Measurements from ENCODE around the gene MLN. TPM values are rescaled to one million over a fixed set of nuclear protein-coding genes. Genes with fewer than 3 reads are reported as not detected.

Gene MLN
- total and polyA plus RNA-seq, 2 donors (not counting 1 experiment from before 2014, with no cell fraction given): not detected

GRCh38 chr6:33837971-33838665, 34.3 kb upstream of the MLN start:
- no peak overlapping the region for H3K4me3 Mint-ChIP-seq
- H3K27me3 ChIP-seq (replicated peaks in 1 of 4; ENCODE audit: control extremely low read depth in 1 of 4, control insufficient read depth in 3 of 4, insufficient read depth in 4 of 4, low read length in 3 of 4): peaks cover 0 to 11% (median 1%) of the 10 kb centered on the region in 4 experiments
- H3K79me2 ChIP-seq (ENCODE audit: control insufficient read depth, insufficient read depth, low read length): no peaks in the 10 kb centered on the region
- H3K9me3 Mint-ChIP-seq (ENCODE audit: insufficient read depth): no peaks in the 10 kb centered on the region
- H2AFZ ChIP-seq (ENCODE audit: insufficient read depth, low read depth, low read length, poor library complexity, severe bottlenecking): no peak overlapping the region
- ATAC-seq (ENCODE audit: low read depth) (no peak), DNase-seq (no peak)
- no peak overlapping the region for H3K4me3 ChIP-seq (ENCODE audit: control extremely low read depth in 1 of 5, extremely low read depth in 1 of 5, insufficient read depth in 1 of 5, low read depth in 2 of 5, low read length in 4 of 5)
- H3K36me3 ChIP-seq (replicated peaks in 1 of 2; ENCODE audit: control extremely low read depth in 1 of 2, control insufficient read depth in 1 of 2, extremely low read depth in 1 of 2, insufficient read depth in 2 of 2, low read length in 1 of 2): no peaks in the 10 kb centered on the region
- H3K4me2 ChIP-seq (replicated peaks; ENCODE audit: low read depth, low read length, poor library complexity, severe bottlenecking): no peak overlapping the region
- H3K27me3 Mint-ChIP-seq: peaks cover 10% of the 10 kb centered on the region
- intact Hi-C loops (cut with micrococcal nuclease): no loop called here
- CTCF ChIA-PET: interaction anchor here (1.1 kb wide), 1 partner anchor 66 kb away, joined by 4 read pairs; no protein-coding TSS in a partner anchor
- POLR2A ChIA-PET: no interaction called here
- no peak overlapping the region for H3K9ac ChIP-seq (ENCODE audit: low read length)
- H3K27ac ChIP-seq (ENCODE audit: low read length in 2 of 2): no peak overlapping the region
- 86% methylated on average over 12 of the region's 12 CpGs for WGBS (ENCODE audit: insufficient coverage)
- H3K27ac Mint-ChIP-seq: no peak overlapping the region
- H3K4me1 Mint-ChIP-seq: peaks cover 3% of the 10 kb centered on the region
- TF ChIP-seq, protein P1, sequence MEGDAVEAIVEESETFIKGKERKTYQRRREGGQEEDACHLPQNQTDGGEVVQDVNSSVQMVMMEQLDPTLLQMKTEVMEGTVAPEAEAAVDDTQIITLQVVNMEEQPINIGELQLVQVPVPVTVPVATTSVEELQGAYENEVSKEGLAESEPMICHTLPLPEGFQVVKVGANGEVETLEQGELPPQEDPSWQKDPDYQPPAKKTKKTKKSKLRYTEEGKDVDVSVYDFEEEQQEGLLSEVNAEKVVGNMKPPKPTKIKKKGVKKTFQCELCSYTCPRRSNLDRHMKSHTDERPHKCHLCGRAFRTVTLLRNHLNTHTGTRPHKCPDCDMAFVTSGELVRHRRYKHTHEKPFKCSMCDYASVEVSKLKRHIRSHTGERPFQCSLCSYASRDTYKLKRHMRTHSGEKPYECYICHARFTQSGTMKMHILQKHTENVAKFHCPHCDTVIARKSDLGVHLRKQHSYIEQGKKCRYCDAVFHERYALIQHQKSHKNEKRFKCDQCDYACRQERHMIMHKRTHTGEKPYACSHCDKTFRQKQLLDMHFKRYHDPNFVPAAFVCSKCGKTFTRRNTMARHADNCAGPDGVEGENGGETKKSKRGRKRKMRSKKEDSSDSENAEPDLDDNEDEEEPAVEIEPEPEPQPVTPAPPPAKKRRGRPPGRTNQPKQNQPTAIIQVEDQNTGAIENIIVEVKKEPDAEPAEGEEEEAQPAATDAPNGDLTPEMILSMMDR (IDR thresholded peaks at IDR 0.05): no peak
- TF ChIP-seq EZH2 (IDR thresholded peaks at IDR 0.05; ENCODE audit: borderline replicate concordance, insufficient read depth, low read depth, low read length, poor library complexity, severe bottlenecking): no peak
- H3K9me3 ChIP-seq (ENCODE audit: control extremely low read depth in 1 of 3, control insufficient read depth in 2 of 3, insufficient read depth in 1 of 3, low read length in 2 of 3): peaks cover 0 to 18% (median 0%) of the 10 kb centered on the region in 3 donors
- no peaks in the 10 kb centered on the region for H4K20me1 ChIP-seq (ENCODE audit: control insufficient read depth, insufficient read depth, low read length, poor library complexity, severe bottlenecking)
- peaks cover 0 to 5% of the 10 kb centered on the region in 2 donors for H3K4me1 ChIP-seq (ENCODE audit: control insufficient read depth in 2 of 2, insufficient read depth in 2 of 2, low read length in 2 of 2)

- ChIA-PET POLR2A (no interaction called here), CTCF (interaction anchor here (1.8 kb wide), 1 partner anchor 65 kb away, joined by 4 read pairs; no protein-coding TSS in a partner anchor)
- Histone ChIP-seq H4K20me1 (ENCODE audit: control insufficient read depth, insufficient read depth, low read length, poor library complexity, severe bottlenecking) (no peaks in the 10 kb centered on the region), H3K27ac (ENCODE audit: low read length in 2 of 2) (no peak overlapping the region), H3K79me2 (ENCODE audit: control insufficient read depth, insufficient read depth, low read length) (no peaks in the 10 kb centered on the region), H3K4me1 (ENCODE audit: control insufficient read depth in 2 of 2, insufficient read depth in 2 of 2, low read length in 2 of 2) (peaks cover 0 to 5% of the 10 kb centered on the region in 2 donors), H3K9me3 (ENCODE audit: control extremely low read depth in 1 of 3, control insufficient read depth in 2 of 3, insufficient read depth in 1 of 3, low read length in 2 of 3) (peaks cover 0 to 19% (median 0%) of the 10 kb centered on the region in 3 donors), H2AFZ (ENCODE audit: insufficient read depth, low read depth, low read length, poor library complexity, severe bottlenecking) (no peak overlapping the region), H3K4me3 (ENCODE audit: control extremely low read depth in 1 of 5, extremely low read depth in 1 of 5, insufficient read depth in 1 of 5, low read depth in 2 of 5, low read length in 4 of 5) (no peak overlapping the region), H3K4me2 (replicated peaks; ENCODE audit: low read depth, low read length, poor library complexity, severe bottlenecking) (no peak overlapping the region), H3K36me3 (replicated peaks in 1 of 2; ENCODE audit: control extremely low read depth in 1 of 2, control insufficient read depth in 1 of 2, extremely low read depth in 1 of 2, insufficient read depth in 2 of 2, low read length in 1 of 2) (no peaks in the 10 kb centered on the region), H3K9ac (ENCODE audit: low read length) (no peak overlapping the region), H3K27me3 (replicated peaks in 1 of 4; ENCODE audit: control extremely low read depth in 1 of 4, control insufficient read depth in 3 of 4, insufficient read depth in 4 of 4, low read length in 3 of 4) (peaks cover 0 to 11% (median 1%) of the 10 kb centered on the region in 4 experiments)
- H3K27ac Mint-ChIP-seq: no peak overlapping the region
- H3K4me1 Mint-ChIP-seq: peaks cover 3% of the 10 kb centered on the region
- no peak for DNase-seq
- 91% methylated on average over 3 of the region's 3 CpGs for WGBS (ENCODE audit: insufficient coverage)
- no peaks in the 10 kb centered on the region for H3K9me3 Mint-ChIP-seq (ENCODE audit: insufficient read depth)
- intact Hi-C loops (cut with micrococcal nuclease): no loop called here
- no peak overlapping the region for H3K4me3 Mint-ChIP-seq
- TF ChIP-seq, protein P1 (IDR thresholded peaks at IDR 0.05): no peak
- TF ChIP-seq EZH2 (IDR thresholded peaks at IDR 0.05; ENCODE audit: borderline replicate concordance, insufficient read depth, low read depth, low read length, poor library complexity, severe bottlenecking): no peak
- peaks cover 10% of the 10 kb centered on the region for H3K27me3 Mint-ChIP-seq
- ATAC-seq (ENCODE audit: low read depth): no peak
Observed at GRCh38 chr6:33836806-33837469, 33.1 kb upstream of the MLN start.

Measured in B cell (primary cell).